ENCODE results near the gene PITX2.

DNA sequence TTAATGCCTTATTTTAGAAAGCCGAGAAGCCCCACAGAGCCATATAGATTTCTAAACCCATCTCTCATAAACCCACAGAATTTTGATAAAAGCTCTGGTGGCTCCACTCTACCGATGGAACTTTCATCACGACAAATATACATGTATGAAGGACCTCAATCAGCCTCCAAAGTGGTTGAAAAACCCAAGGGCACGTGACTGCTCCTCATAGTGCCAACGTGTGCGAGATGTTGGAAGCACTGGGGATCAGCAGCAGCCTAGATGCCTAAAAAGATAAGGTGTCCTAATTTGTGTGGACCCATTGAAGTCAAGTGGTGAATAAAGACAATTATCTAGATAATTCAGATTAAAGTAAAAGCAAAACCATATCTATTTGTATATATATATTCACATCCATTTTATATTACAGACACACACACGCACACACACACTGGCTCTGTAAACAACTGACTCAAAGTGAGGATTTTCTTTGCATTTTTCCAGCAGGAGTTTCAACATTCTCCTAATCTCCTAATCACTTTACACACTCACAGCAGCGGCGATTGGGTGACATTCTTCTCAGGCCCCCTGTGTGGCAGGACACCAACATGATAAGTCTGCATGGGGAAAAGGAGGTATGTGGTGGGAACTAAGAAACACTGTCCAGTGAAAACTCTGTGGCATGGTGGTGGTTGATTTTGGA is 2.8 kb upstream of the PITX2 start:
- no peak for TF ChIP-seq POLR2A (IDR thresholded peaks at IDR 0.05; ENCODE audit: low read depth)
- TF ChIP-seq, protein P1, sequence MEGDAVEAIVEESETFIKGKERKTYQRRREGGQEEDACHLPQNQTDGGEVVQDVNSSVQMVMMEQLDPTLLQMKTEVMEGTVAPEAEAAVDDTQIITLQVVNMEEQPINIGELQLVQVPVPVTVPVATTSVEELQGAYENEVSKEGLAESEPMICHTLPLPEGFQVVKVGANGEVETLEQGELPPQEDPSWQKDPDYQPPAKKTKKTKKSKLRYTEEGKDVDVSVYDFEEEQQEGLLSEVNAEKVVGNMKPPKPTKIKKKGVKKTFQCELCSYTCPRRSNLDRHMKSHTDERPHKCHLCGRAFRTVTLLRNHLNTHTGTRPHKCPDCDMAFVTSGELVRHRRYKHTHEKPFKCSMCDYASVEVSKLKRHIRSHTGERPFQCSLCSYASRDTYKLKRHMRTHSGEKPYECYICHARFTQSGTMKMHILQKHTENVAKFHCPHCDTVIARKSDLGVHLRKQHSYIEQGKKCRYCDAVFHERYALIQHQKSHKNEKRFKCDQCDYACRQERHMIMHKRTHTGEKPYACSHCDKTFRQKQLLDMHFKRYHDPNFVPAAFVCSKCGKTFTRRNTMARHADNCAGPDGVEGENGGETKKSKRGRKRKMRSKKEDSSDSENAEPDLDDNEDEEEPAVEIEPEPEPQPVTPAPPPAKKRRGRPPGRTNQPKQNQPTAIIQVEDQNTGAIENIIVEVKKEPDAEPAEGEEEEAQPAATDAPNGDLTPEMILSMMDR (IDR thresholded peaks at IDR 0.05) = no peak
- TF ChIP-seq POLR2AphosphoS5 (IDR thresholded peaks at IDR 0.05) = no peak
- no peak for TF ChIP-seq EP300 (IDR thresholded peaks at IDR 0.05)
